HEK293T (cell line): Measurements from ENCODE around the gene SMAD4.
A peak's percentile ranks its signal among the peaks of the same experiment; 100 is the strongest.
"Not testable (repeated sequence)": the region's sequence is repeated elsewhere in the genome, so short reads cannot be mapped to it uniquely, and the experiment has no call there.

ENCODE experiments used
- CTCF ChIA-PET: fragments of 350-600 bp; formaldehyde crosslinking; extraction: SDS; loops from one replicate; lab custom pipeline; 2021; ENCODE audit warnings: antibody characterized with exemption, inconsistent platforms; lab: Yijun Ruan, JAX
- POLR2A ChIA-PET: fragments of 350-600 bp; formaldehyde crosslinking; extraction: SDS; loops from one replicate; lab custom pipeline; 2020; ENCODE audit warnings: antibody characterized with exemption, inconsistent platforms; lab: Yijun Ruan, JAX
- DNase-seq: peaks from one replicate; pipeline ENCODE4 v3.0.0; 2012; ENCODE audit warnings: mixed read lengths; ENCODE audit errors: extremely low spot score
- ARNT ChIP-seq: fragments of 450-650 bp; IDR thresholded peaks from 2 replicates; pipeline ENCODE4 v1.6.1; 2017; ENCODE audit warnings: mild to moderate bottlenecking
- BHLHE40 ChIP-seq: fragments of 450-650 bp; IDR thresholded peaks from 2 replicates; pipeline ENCODE4 v1.6.1; 2016; ENCODE audit warnings: mild to moderate bottlenecking, moderate library complexity, borderline replicate concordance
- CTBP1 ChIP-seq: fragments of 450-650 bp; IDR thresholded peaks from 2 replicates; pipeline ENCODE4 v1.6.1; 2016; ENCODE audit warnings: borderline replicate concordance
- ELF4 ChIP-seq: fragments of 450-650 bp; IDR thresholded peaks from 2 replicates; pipeline ENCODE4 v1.6.1; 2017; ENCODE audit warnings: antibody characterized with exemption
- FOXA1 ChIP-seq: fragments of 450-650 bp; IDR thresholded peaks from 2 replicates; pipeline ENCODE4 v1.6.1; 2016; ENCODE audit warnings: mild to moderate bottlenecking
- FOXK2 ChIP-seq: fragments of 450-650 bp; IDR thresholded peaks from 2 replicates; pipeline ENCODE4 v1.6.1; 2016; ENCODE audit warnings: mild to moderate bottlenecking
- FOXM1 ChIP-seq: fragments of 450-650 bp; IDR thresholded peaks from 2 replicates; pipeline ENCODE4 v1.6.1; 2017; ENCODE audit warnings: mild to moderate bottlenecking, borderline replicate concordance
- HDGF ChIP-seq: fragments of 450-650 bp; IDR thresholded peaks from 2 replicates; pipeline ENCODE4 v1.6.1; 2017; ENCODE audit warnings: antibody characterized with exemption, borderline replicate concordance
- L3MBTL2 ChIP-seq: fragments of 450-650 bp; conservative IDR thresholded peaks from 2 replicates; pipeline ENCODE4 v1.6.1; 2016; ENCODE audit warnings: mild to moderate bottlenecking
- LEF1 ChIP-seq: fragments of 450-650 bp; IDR thresholded peaks from 2 replicates; pipeline ENCODE4 v1.6.1; 2017; ENCODE audit warnings: mild to moderate bottlenecking, borderline replicate concordance
- NFRKB ChIP-seq: fragments of 450-650 bp; IDR thresholded peaks from 2 replicates; pipeline ENCODE4 v1.6.1; 2016; ENCODE audit warnings: mild to moderate bottlenecking, moderate library complexity
- PKNOX1 ChIP-seq: fragments of 450-650 bp; IDR thresholded peaks from 2 replicates; pipeline ENCODE4 v1.6.1; 2016
- SP1 ChIP-seq: fragments of 450-650 bp; IDR thresholded peaks from 2 replicates; pipeline ENCODE4 v1.6.1; 2017
- SUZ12 ChIP-seq: fragments of 450-650 bp; IDR thresholded peaks from 2 replicates; pipeline ENCODE4 v1.6.1; 2016; ENCODE audit warnings: mild to moderate bottlenecking
- TARDBP ChIP-seq: fragments of 450-650 bp; IDR thresholded peaks from 2 replicates; pipeline ENCODE4 v1.6.1; 2016
- ZNF384 ChIP-seq: fragments of 450-650 bp; IDR thresholded peaks from 2 replicates; pipeline ENCODE4 v1.6.1; 2016

SMAD4 gene

GRCh38 chr18:51098513-51098912 is 68.5 kb downstream of the SMAD4 start:
- POLR2A ChIA-PET = no interaction called here
- no peak for TF ChIP-seq LEF1
- TF ChIP-seq FOXK2 = no peak
- no peak for DNase-seq
- CTCF ChIA-PET = no interaction called here

- CTCF ChIA-PET = no interaction called here
- POLR2A ChIA-PET = no interaction called here
- TF ChIP-seq L3MBTL2 = no peak
- TF ChIP-seq PKNOX1 = no peak
- TF ChIP-seq ZNF384 = no peak
- no peak for TF ChIP-seq NFRKB
- TF ChIP-seq BHLHE40 = no peak
- no peak for TF ChIP-seq ELF4
- TF ChIP-seq SUZ12 = no peak
- no peak for TF ChIP-seq SP1
- TF ChIP-seq HDGF = no peak
- TF ChIP-seq TARDBP = no peak
- DNase-seq = no peak
Measured at GRCh38 chr18:51100385-51101120, 70.5 kb downstream of the SMAD4 start.

- no peak for DNase-seq
- POLR2A ChIA-PET = no interaction called here
- TF ChIP-seq HDGF = no peak
- TF ChIP-seq TARDBP = no peak
- TF ChIP-seq BHLHE40 = no peak
- no peak for TF ChIP-seq SUZ12
- no peak for TF ChIP-seq CTBP1
- TF ChIP-seq ELF4 = no peak
- no peak for TF ChIP-seq NFRKB
- TF ChIP-seq LEF1 = no peak
- no peak for TF ChIP-seq FOXA1
- TF ChIP-seq SP1 = no peak
- TF ChIP-seq FOXM1 = no peak
- TF ChIP-seq PKNOX1 = no peak
- no peak for TF ChIP-seq ARNT
- TF ChIP-seq L3MBTL2 = no peak
- TF ChIP-seq FOXK2 = no peak
- CTCF ChIA-PET = no interaction called here
Measured at GRCh38 chr18:51107082-51107481, 77.1 kb downstream of the SMAD4 start.

- POLR2A ChIA-PET = no interaction called here
- no peak for TF ChIP-seq LEF1
- TF ChIP-seq ARNT = no peak
- no peak for TF ChIP-seq HDGF
- no peak for TF ChIP-seq BHLHE40
- no peak for TF ChIP-seq CTBP1
- TF ChIP-seq ZNF384 = no peak
- no peak for TF ChIP-seq FOXM1
- no peak for TF ChIP-seq ELF4
- no peak for TF ChIP-seq L3MBTL2
- CTCF ChIA-PET = no interaction called here
- DNase-seq = no peak
Measured at GRCh38 chr18:51107598-51108305, 77.7 kb downstream of the SMAD4 start.

GRCh38 chr18:51108330-51108729 is 78.3 kb downstream of the SMAD4 start:
- CTCF ChIA-PET = no interaction called here
- TF ChIP-seq HDGF (no peak), SUZ12 (no peak), ZNF384 (no peak), NFRKB (no peak), FOXA1 (no peak), LEF1 (no peak), TARDBP (no peak), CTBP1 (no peak), L3MBTL2 (no peak), FOXM1 (no peak), PKNOX1 (no peak), ELF4 (no peak), SP1 (no peak), ARNT (no peak), FOXK2 (no peak)
- no peak for DNase-seq
- POLR2A ChIA-PET = no interaction called here

- POLR2A ChIA-PET = no interaction called here
- no peak for TF ChIP-seq ZNF384
- no peak for TF ChIP-seq TARDBP
- no peak for TF ChIP-seq BHLHE40
- TF ChIP-seq FOXA1 = no peak
- TF ChIP-seq FOXK2 = no peak
- no peak for TF ChIP-seq L3MBTL2
- no peak for TF ChIP-seq SUZ12
- TF ChIP-seq ARNT = no peak
- no peak for TF ChIP-seq LEF1
- peak; percentile 77 for DNase-seq
- CTCF ChIA-PET = interaction anchor here (1.2 kb wide), 1 partner anchor 216 kb away, joined by 3 read pairs; no protein-coding TSS in a partner anchor
Measured at GRCh38 chr18:51110073-51110797, 80.2 kb downstream of the SMAD4 start.

GRCh38 chr18:51111633-51112355 is 81.8 kb downstream of the SMAD4 start:
- DNase-seq, POLR2A ChIA-PET: not testable (repeated sequence)
- CTCF ChIA-PET = interaction anchor here (1.3 kb wide), 1 partner anchor 556 kb away, joined by 6 read pairs; no protein-coding TSS in a partner anchor

- CTCF ChIA-PET, POLR2A ChIA-PET: not testable (repeated sequence)
Measured at GRCh38 chr18:51116996-51117395, 87.0 kb downstream of the SMAD4 start.

GRCh38 chr18:51119561-51119960 is 89.5 kb downstream of the SMAD4 start:
- CTCF ChIA-PET, POLR2A ChIA-PET, DNase-seq: not testable (repeated sequence)

More at GRCh38 chr18:51116996-51117395, 87.0 kb downstream of the SMAD4 start:
- DNase-seq = not testable (repeated sequence)
